ENCODE data around the gene EIF2B5.
"Not testable (repeated sequence)": the region's sequence is repeated elsewhere in the genome, so short reads cannot be mapped to it uniquely, and the experiment has no call there.

Gene EIF2B5

DNA sequence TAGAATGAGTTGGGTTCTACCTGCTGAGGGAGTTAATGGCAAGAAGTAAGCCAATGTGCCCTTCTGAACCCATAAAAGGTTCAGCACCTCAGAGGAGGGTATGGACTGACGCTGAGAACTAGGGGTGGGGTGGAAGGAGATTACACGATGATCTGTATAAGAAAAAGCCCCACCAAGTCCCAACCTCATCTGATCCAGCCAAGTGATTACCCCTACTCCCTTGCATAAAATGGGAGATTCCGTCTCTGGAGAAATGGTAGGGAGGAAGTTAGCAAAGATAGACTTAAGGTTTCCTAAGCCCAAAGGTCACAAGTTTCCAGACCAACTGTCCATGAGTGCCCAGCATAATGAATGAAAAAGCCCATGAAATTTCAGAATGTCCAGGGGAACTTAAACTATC is 12.9 kb downstream of the EIF2B5 start:
- no peak for DNase-seq

DNA sequence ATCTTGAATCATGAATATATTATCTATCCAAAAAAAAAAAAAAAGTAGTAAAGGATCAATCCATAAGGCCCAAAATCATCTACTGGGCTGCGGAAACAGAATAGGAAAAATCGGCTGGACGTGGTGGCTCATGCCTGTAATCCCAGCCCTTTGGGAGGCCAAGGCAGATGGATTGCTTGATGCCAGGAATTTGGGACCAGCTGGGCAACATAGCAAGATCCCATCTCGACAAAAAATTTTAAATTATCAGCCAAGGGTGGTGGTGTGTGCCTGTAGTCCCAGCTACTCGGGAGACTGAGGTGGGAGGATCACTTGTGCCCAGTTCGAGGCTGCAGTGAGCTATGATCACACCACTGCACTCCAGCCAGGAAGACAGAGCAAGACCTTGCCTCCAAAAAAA is 14.0 kb downstream of the EIF2B5 start:
- DNase-seq, result no peak

DNA sequence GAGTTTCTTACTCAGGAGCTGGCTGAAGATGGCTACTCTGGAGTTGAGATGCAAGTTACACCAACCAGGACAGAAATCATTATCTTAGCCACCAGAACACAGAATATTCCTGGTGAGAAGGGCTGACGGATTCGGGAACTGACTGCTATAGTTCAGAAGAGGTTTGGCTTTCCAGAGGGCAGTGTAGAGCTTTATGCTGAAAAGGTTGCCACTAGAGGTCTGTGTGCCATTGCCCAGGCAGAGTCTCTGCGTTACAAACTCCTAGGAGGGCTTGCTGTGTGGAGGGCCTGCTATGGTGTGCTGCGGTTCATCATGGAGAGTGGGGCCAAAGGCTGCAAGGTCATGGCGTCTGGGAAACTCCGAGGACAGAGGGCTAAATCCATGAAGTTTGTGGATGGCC is 14.6 kb downstream of the EIF2B5 start:
- not testable (repeated sequence) for DNase-seq

DNA sequence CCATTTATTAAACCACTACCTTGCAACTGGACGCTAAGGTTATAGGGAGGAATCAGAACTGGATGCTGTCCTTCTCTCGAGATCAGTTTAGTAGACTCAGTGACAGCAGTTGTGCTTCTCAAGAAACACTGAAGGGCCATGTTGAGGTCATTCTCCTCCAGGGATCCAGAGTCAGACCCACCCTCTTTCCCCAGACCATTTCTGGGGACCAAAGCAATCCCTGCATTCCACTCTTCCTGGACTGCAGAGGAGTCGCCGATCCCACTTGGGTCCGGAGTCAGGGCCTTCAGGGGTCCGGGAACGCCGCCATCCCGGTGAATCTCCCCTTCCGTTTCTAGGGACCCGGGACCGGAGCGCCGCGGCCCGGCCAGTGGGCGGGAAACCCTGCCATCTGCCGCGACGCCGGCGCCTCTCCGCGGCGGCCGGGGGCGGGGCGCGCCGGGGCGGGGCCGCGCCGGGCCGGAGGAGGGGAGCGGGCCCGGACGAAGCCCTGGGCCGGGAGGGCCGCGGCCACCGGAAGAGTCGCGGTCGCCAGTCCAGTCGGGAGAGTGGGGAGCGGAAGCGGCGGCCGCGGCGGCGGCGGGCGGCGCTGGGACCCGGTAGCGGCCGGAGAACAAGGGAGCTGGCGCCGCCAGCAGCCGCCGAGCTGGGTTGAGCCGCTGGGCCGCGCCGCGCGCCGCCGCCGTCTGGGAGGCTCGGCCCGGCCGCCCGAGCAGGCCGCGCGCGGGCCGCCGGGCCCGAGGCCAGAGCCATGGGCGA is 19.9 kb downstream of the EIF2B5 start, which contains the start of gene DVL3:
TSS of gene DVL3 (plus strand) at position 493 of the 759 bp plus-strand sequence. CDS start at position 752, 259 bp downstream.
- DNase-seq, result peak; percentile 42

DNA sequence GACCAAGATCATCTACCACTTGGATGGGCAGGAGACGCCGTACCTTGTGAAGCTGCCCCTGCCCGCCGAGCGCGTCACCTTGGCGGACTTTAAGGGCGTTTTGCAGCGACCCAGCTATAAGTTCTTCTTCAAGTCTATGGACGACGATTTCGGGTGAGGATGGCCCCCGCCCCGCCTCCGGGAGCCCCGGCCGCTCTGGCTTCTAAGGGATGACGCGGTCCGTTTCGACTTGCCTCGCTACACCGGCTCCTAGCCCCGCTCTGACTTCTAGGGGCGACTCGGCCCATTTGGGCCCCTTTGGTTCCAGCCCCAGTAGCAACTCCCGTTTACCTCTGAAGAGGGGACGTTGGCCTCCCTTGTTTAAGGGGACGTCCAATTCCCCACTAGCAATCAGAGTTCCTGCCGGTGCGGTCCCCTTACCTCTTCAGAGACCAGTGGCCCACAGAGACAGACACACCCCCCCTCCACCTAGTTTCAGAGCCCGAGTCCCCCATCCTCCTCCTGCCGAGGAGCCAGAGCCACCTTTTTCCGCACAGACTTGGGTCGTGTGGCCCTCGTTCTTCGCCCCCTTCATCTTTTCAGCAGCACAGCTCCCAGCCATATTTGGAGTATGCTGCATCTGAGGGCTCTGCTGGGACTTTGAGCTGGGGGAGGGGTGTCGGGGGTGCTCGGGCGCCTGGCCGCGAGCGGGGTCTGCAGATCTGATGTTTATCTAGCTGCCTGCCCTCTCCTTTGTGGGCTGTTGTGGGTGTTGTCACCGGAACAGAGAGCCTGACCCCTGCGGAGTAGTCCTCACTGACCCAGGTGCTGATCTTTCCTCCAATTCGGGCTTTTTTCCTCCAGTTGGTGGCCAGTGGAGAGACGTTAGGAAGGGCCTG is 20.7 kb downstream of the EIF2B5 start:
- DNase-seq, result peak; percentile 57

DNA sequence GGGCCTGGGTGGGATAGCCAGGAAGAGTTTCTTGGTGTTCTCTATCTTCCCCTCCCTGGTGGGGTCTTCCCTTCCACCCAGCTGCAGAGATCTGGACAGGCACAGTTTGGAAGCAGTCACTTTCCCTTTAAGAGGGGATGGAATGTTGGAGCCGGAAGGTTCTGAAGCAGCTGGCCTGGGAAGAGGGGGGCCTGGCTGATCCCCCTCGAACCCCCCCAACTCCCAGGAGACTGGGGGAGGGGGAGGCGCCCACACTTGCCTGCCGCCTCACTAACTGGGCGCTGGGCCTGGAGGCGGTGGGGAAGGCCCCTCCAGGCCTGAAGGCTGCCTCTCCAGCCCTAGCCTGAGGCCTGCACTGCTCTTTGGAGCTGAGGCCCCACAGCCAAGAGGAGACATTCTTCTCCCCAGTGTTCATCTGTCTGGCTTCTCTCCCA is 21.4 kb downstream of the EIF2B5 start:
- no peak for DNase-seq

DNA sequence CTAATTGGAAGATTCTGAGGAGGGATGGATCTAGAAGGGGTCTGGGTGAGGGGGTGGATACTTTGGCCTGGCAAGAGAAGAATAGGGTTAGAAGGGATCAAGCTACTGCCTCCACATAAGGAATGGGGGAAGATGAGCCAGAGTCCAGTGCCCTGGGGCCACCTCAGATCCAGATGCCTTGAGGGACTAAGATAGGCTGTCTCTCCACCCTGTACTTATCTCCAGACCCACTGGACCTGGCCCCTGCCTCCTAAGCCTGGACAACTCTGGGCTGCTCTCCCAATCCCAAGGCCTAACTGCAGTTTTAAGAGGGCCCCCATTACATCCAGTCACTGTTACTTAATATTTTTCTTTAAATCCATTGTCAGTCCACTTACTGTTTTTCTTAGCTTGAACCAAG is 22.0 kb downstream of the EIF2B5 start:
- DNase-seq, result no peak

DNA sequence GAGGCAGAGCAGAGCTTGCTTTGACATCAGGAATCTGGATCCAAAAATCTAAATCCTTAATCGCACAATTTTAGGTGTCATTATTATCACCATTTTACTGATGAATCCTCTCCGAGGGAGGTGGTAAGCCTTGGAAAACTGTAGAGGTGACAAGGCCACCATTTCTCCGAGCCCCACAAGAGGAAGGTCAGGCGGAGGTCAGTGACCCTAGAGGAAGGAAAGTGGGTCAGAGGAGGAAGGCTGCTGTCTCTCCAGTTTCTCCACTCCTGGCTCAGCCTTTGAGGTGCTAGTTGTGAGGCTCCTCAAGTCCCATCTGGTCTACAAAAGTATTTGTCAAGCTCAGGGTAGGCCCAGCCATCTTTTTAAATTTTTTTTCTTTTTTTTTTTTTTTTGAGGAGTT is 23.2 kb downstream of the EIF2B5 start:
- no peak for DNase-seq

DNA sequence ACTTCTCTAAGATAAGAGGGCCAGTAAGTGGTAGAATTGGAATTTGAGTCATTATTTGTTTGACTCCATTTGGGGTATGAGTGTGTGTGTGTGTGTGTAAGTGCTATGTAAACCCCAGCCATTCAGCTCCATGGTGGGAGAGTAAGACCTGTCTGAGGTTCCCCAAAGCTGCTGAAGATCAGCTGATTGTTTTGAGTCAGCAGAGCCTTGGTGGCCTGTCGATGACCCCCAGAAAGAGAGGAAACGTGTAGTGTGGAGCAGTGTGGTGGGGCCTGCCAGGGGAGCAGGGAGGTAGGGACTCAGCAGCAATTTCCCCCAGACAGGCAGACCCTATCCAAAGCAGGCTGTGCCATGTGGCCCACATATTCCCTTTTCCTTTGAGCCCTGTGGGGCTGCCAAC is 25.3 kb downstream of the EIF2B5 start:
- no peak for DNase-seq

DNA sequence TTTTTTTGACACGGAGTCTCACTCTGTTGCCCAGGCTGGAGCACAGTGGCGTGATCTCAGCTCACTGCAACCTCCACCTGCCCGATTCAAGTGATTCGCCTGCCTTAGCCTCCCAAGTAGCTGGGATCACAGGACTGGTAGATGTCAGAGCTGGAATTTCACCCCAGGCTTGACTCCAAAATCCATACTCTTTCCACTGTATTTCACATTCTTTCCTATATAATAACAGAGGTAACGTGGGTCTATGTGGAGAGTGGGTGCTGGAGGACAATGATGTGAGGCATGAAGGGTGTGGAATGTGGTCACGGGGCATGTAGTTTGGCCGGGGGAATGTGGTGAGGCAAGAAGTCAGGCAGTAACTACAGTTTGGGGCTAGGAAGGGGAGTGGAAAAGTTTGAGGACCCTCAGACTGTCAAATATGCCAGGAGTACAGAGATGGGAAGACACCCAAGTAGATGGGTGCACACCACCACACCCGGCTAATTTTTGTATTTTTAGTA is 27.5 kb downstream of the EIF2B5 start:
- not testable (repeated sequence) for DNase-seq

DNA sequence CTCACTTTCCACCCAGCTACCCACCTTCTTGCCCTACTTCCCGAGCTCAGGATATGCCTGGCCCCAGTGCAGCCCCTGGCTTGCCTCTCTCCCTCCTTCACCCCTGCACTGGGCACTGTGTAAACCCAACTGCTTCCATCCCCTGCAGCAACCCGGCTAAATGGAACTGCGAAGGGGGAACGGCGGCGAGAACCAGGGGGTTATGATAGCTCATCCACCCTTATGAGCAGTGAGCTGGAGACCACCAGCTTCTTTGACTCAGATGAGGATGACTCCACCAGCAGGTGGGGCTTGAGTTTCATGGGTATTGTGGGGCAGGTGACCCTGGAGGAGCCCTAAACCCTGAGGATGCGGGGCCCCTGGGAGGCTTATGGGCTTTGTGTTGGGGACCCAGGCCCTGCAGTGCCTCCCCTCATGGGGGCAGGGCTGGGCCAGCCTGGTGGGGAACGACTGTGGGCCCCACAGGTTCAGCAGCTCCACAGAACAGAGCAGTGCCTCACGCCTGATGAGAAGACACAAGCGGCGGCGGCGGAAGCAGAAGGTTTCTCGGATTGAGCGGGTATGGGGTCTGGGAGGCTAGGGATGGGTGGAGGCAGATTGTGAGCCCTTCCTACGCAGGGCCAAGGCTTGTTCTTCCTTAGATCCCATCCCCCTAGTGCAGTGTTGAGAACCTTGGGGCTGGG is 29.6 kb downstream of the EIF2B5 start:
- no peak for DNase-seq

DNA sequence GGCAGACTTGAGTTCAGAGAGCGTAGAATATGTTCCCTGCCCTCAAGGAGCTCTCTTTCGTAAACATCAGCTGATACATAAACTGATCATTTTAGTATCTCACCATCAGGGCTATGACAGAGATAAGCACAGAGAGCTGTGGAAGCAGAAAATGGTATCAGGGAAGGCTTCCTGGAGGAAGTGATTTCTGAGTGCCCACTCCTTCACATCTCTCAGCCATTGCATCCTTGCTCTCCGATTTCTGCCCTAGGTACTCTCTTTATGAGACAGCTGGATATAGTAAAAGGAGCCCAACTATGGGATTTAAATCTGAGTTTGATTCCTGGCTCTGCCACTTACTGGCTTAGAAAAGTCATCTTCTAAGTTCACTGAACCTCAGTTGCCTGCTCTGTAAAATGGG is 30.4 kb downstream of the EIF2B5 start:
- DNase-seq, result no peak

DNA sequence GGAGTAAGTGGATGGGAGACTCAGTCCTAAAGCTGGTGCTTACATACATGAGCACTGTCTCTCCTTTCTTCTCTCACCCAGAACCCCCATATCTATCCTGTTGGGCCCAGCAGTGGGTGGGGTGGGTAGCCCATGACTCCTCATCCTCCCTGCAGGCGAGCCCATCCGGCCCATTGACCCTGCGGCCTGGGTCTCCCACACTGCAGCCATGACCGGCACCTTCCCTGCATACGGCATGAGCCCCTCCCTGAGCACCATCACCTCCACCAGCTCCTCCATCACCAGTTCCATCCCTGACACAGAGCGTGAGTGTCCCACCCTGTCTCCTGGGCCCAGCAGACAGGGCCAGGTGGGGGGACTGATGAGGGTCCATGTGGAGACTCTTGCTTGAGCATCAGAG is 31.5 kb downstream of the EIF2B5 start:
- no peak for DNase-seq

DNA sequence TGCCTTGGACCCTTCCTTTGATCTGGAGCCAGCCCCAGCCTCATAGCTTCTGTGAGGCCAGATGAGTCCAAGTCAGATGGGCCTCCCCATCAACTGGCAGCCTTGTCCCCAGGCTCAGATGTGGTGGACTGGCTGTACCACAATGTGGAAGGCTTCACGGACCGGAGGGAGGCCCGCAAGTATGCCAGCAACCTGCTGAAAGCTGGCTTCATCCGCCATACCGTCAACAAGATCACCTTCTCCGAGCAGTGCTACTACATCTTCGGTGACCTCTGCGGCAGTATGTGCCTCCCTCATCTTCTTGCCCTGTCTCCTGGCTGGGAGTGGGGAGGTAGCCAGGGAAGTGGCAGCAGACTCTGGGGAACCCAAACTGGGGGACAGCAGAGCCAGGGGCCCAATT is 32.6 kb downstream of the EIF2B5 start:
- DNase-seq, result no peak

DNA sequence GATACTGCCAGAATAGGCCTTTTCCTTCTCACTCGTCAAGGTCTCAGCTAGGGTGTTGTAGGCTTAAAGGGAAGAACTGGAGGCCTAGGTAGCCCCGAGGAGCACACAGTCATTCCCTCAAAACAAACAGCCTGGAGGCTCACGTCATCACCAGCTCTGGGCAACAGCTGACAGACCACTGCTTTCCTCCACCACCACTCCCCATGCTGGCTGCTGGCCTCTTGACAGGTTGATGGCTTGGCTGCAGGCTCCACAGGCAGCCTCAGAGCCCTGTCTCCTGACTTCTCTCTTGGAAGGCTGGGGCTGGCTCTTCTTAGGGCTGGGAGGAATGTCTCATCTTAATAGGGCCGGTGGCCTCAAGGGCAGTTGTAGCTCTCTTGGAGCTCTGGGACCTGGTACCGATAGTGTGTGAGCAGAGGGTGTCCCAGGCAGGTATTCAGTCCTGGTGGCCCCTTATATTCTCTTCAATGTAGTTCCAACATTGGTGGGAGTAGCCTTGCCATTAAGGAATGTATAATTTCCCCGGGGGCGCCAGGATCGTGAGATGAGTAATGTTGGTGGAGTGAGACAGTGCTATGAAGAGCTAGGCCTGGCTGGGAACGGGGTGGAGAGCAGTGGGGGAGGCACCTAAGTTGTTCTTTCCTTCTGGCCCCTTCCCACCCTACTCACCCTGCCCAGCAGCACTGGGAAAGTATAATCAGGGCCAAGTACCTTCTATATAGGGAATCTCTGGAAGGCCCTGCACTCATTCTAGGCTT is 33.4 kb downstream of the EIF2B5 start:
- DNase-seq, result no peak

DNA sequence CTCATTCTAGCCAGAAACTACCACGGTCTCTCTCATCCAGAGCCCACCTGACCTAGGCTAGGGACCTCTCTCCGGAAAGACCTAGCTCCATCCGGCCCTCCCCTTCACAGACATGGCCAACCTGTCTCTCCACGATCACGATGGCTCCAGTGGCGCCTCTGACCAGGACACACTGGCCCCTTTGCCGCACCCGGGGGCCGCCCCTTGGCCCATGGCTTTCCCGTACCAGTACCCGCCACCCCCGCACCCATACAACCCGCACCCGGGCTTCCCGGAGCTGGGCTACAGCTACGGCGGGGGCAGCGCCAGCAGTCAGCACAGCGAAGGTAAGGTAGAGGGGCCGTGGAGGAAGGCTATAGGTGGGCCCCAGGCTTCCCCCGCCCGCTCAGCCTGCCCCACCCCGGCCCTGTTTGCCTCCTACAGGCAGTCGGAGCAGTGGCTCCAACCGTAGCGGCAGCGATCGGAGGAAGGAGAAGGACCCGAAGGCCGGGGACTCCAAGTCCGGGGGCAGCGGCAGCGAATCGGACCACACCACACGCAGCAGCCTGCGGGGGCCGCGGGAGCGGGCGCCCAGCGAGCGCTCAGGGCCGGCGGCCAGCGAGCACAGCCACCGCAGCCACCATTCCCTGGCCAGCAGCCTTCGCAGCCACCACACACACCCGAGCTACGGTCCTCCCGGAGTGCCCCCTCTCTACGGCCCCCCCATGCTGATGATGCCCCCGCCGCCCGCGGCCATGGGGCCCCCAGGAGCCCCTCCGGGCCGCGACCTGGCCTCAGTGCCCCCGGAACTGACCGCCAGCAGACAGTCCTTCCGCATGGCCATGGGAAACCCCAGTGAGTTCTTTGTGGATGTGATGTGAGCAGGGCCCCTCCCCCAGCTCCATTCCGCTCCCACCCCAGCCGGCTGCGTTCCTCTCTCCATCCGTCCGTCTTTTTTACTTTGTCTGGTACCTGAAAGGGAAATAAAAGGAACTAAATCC is 35.0 kb downstream of the EIF2B5 start:
- DNase-seq, result no peak

DNA sequence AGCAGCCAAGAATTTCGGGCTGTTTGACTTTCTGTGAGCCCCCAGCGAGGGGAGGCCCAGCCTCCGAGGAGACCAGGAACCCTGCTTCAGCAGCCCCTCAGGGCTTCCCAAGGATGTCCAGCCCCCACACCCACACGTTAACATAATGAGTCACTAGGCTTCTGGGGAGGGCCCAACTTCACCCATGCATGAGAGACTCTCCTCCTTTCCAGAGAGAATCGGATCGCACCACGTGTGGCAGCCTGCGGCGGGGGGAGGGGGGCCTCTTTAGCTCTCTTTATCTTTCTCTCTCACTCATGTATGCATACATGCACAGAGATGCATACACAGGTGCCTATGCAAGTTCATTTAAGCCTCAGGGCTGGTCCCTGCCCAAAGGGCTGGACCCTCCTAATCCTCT is 36.4 kb downstream of the EIF2B5 start:
- no peak for DNase-seq

DNA sequence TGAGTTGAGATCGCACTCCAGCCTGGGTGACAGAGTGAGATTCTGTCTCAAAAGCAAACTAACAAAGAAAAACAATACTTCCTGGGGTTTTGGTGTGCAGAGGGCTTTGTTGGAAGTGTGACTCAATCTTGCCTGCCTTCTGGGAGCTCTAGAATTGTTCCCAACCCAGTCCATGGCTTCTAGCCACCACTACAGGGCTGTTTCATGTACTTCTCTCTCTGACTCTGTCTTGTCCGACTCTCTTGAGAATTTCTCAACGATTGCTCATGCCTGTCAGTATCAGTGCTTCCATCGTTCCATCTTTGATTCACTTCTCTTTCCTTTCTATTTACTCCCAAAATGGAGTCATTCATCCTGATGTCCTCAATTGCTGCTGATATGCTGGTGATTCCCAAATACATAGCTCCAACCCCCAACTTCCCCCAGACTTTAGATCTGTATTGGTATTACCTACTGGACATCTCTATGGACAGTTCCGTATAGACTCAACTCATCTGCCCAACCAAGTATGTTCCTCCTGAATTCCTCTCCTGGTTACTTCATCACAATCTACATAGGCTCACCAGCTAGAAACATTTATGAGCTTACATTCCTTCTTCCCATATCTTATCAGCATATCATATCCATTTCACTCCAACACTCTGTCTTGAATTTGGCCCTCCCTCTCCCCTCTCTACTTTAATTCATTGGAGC is 37.7 kb downstream of the EIF2B5 start:
- no peak for DNase-seq

DNA sequence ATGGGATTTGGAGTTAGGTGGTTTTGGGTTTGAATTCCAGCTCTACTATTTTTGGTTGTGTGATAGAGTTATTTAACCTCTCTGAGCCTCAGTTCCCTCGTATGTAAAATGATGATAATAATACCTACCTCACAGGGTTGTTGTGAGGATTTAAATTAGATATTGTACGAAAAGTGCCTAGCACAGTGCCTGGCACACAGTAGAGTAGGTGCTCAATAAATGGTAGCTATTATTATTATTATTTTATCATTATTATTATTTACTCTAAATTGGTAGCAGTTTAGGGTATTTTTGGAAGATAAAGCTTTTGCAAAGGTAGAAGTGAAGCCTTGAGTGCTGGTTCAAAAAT is 38.2 kb downstream of the EIF2B5 start:
- DNase-seq, result no peak

DNA sequence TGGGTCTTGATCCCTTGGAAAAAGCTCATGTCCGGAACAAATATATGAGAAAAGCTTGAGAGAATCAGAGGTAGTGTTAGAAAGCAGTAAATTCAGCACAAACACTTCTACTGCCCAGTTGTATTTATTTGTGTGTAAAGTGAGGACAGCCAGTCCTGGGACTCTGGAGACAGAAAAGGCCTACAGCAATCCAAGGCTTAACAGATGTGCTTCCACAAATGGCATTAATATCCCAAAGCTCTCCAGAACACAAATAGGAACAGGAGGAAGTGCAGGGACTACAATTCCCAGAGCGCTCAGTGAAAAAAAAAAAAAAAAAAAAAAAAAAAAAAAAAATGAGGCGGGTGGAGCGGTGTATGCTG is 39.1 kb downstream of the EIF2B5 start:
- DNase-seq, result no peak
